ENCODE measurements around the gene RBM33. TPM values are rescaled to one million over a fixed set of nuclear protein-coding genes. Genes with fewer than 3 reads are reported as not detected.

The RBM33 gene
- total RNA-seq, 1 experiment from 2014 or later: 81.8 TPM

DNA sequence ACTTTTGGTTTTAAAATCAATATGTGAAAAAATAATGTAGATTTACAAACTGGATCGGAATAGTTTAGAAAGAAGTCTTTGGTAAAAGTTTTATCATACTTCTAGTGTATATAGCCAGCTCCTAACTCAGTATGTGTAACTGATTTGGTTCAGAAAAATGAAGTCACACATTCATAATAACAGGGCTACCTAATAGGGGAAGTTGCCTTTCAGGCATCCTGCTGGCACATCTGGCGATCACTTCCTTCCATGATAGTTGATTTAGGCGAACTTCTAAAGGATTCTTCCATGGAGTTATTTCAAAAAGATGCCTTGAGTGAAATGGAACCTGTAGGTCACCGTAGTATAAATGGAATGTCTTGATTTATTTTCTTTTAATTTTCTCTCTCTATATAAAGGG, 98.7 kb downstream of the RBM33 start:
- CTCF ChIA-PET: no interaction called here
- DNase-seq (ENCODE audit: low spot score) (no peak), ATAC-seq (no peak)
- POLR2A ChIA-PET: no interaction called here
- Mint-ChIP-seq H3K9me3 (no peaks in the 10 kb centered on the region), H3K27ac (no peak overlapping the region), H3K4me3 (no peak overlapping the region), H3K4me1 (peaks cover 30% of the 10 kb centered on the region), H3K27me3 (ENCODE audit: low read depth) (no peaks in the 10 kb centered on the region), H3K36me3 (peaks cover 61% of the 10 kb centered on the region)
- TF ChIP-seq RORB (CRISPR knock-in tag; IDR thresholded peaks at IDR 0.05) (no peak), NFATC4 (CRISPR knock-in tag; IDR thresholded peaks at IDR 0.05) (no peak), ZNF416 (CRISPR knock-in tag; IDR thresholded peaks at IDR 0.05) (no peak), TP53 (CRISPR knock-in tag; IDR thresholded peaks at IDR 0.05) (no peak), NFYB (CRISPR knock-in tag; conservative IDR thresholded peaks at IDR 0.05; ENCODE audit: low read depth) (no peak), TCF7 (CRISPR knock-in tag; IDR thresholded peaks at IDR 0.05; ENCODE audit: low read depth) (no peak), FOXK1 (CRISPR knock-in tag; IDR thresholded peaks at IDR 0.05) (no peak), ETV6 (CRISPR knock-in tag; IDR thresholded peaks at IDR 0.05) (no peak), JUN (CRISPR knock-in tag; IDR thresholded peaks at IDR 0.05) (no peak)
- TF ChIP-seq, protein P1, sequence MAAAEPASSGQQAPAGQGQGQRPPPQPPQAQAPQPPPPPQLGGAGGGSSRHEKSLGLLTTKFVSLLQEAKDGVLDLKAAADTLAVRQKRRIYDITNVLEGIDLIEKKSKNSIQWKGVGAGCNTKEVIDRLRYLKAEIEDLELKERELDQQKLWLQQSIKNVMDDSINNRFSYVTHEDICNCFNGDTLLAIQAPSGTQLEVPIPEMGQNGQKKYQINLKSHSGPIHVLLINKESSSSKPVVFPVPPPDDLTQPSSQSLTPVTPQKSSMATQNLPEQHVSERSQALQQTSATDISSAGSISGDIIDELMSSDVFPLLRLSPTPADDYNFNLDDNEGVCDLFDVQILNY (CRISPR knock-in tag; IDR thresholded peaks at IDR 0.05): no peak
- TF ChIP-seq, protein P2, sequence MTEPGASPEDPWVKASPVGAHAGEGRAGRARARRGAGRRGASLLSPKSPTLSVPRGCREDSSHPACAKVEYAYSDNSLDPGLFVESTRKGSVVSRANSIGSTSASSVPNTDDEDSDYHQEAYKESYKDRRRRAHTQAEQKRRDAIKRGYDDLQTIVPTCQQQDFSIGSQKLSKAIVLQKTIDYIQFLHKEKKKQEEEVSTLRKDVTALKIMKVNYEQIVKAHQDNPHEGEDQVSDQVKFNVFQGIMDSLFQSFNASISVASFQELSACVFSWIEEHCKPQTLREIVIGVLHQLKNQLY (CRISPR knock-in tag; IDR thresholded peaks at IDR 0.05): no peak

DNA sequence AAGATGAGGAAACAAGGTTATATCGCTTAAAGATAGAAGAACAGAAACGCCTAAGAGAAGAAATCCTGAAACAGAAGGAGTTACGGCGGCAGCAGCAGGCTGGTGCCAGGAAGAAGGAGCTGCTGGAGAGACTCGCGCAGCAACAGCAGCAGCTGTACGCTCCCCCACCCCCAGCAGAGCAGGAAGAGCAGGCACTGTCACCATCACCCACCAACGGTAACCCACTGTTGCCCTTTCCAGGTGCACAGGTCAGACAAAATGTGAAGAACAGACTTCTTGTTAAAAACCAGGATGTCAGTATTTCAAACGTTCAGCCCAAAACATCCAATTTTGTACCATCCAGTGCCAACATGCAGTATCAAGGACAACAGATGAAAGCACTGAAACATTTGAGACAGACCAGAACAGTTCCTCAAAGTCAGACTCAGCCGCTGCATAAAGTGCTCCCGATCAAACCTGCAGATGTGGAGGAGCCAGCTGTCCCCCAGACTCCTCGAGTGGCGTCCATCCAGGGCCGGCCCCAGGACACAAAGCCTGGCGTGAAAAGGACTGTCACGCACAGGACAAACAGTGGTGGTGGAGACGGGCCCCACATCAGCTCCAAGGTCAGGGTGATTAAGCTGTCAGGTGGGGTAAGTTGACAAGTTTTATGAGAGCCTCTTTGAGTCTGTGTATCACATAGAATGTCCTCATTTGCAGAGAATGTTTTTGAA, 100.7 kb downstream of the RBM33 start:
- ChIA-PET CTCF (no interaction called here), POLR2A (no interaction called here)
- H3K9me3 Mint-ChIP-seq: no peaks in the 10 kb centered on the region
- peaks cover 37% of the 10 kb centered on the region for H3K4me1 Mint-ChIP-seq
- H3K36me3 Mint-ChIP-seq: peaks cover 49% of the 10 kb centered on the region
- H3K4me3 Mint-ChIP-seq: no peak overlapping the region
- TF ChIP-seq ZNF121 (CRISPR knock-in tag; IDR thresholded peaks at IDR 0.05) (no peak), FOXK1 (CRISPR knock-in tag; IDR thresholded peaks at IDR 0.05) (no peak), NR1H2 (CRISPR knock-in tag; IDR thresholded peaks at IDR 0.05) (no peak), ZNF138 (CRISPR knock-in tag; conservative IDR thresholded peaks at IDR 0.05) (no peak), CREM (CRISPR knock-in tag; IDR thresholded peaks at IDR 0.05) (no peak), PRRX2 (CRISPR knock-in tag; IDR thresholded peaks at IDR 0.05) (no peak), ZNF263 (CRISPR knock-in tag; IDR thresholded peaks at IDR 0.05; ENCODE audit: low read depth) (no peak)
- TF ChIP-seq, protein P3, sequence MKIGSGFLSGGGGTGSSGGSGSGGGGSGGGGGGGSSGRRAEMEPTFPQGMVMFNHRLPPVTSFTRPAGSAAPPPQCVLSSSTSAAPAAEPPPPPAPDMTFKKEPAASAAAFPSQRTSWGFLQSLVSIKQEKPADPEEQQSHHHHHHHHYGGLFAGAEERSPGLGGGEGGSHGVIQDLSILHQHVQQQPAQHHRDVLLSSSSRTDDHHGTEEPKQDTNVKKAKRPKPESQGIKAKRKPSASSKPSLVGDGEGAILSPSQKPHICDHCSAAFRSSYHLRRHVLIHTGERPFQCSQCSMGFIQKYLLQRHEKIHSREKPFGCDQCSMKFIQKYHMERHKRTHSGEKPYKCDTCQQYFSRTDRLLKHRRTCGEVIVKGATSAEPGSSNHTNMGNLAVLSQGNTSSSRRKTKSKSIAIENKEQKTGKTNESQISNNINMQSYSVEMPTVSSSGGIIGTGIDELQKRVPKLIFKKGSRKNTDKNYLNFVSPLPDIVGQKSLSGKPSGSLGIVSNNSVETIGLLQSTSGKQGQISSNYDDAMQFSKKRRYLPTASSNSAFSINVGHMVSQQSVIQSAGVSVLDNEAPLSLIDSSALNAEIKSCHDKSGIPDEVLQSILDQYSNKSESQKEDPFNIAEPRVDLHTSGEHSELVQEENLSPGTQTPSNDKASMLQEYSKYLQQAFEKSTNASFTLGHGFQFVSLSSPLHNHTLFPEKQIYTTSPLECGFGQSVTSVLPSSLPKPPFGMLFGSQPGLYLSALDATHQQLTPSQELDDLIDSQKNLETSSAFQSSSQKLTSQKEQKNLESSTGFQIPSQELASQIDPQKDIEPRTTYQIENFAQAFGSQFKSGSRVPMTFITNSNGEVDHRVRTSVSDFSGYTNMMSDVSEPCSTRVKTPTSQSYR (CRISPR knock-in tag; IDR thresholded peaks at IDR 0.05): no peak
- TF ChIP-seq, protein P4, sequence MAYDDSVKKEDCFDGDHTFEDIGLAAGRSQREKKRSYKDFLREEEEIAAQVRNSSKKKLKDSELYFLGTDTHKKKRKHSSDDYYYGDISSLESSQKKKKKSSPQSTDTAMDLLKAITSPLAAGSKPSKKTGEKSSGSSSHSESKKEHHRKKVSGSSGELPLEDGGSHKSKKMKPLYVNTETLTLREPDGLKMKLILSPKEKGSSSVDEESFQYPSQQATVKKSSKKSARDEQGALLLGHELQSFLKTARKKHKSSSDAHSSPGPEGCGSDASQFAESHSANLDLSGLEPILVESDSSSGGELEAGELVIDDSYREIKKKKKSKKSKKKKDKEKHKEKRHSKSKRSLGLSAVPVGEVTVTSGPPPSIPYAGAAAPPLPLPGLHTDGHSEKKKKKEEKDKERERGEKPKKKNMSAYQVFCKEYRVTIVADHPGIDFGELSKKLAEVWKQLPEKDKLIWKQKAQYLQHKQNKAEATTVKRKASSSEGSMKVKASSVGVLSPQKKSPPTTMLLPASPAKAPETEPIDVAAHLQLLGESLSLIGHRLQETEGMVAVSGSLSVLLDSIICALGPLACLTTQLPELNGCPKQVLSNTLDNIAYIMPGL (CRISPR knock-in tag; IDR thresholded peaks at IDR 0.05): no peak
- TF ChIP-seq, protein P5, sequence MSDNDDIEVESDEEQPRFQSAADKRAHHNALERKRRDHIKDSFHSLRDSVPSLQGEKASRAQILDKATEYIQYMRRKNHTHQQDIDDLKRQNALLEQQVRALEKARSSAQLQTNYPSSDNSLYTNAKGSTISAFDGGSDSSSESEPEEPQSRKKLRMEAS (CRISPR knock-in tag; IDR thresholded peaks at IDR 0.05): no peak
- TF ChIP-seq, protein P6, sequence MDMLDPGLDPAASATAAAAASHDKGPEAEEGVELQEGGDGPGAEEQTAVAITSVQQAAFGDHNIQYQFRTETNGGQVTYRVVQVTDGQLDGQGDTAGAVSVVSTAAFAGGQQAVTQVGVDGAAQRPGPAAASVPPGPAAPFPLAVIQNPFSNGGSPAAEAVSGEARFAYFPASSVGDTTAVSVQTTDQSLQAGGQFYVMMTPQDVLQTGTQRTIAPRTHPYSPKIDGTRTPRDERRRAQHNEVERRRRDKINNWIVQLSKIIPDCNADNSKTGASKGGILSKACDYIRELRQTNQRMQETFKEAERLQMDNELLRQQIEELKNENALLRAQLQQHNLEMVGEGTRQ (CRISPR knock-in tag; IDR thresholded peaks at IDR 0.05): no peak
- TF ChIP-seq, protein P7, sequence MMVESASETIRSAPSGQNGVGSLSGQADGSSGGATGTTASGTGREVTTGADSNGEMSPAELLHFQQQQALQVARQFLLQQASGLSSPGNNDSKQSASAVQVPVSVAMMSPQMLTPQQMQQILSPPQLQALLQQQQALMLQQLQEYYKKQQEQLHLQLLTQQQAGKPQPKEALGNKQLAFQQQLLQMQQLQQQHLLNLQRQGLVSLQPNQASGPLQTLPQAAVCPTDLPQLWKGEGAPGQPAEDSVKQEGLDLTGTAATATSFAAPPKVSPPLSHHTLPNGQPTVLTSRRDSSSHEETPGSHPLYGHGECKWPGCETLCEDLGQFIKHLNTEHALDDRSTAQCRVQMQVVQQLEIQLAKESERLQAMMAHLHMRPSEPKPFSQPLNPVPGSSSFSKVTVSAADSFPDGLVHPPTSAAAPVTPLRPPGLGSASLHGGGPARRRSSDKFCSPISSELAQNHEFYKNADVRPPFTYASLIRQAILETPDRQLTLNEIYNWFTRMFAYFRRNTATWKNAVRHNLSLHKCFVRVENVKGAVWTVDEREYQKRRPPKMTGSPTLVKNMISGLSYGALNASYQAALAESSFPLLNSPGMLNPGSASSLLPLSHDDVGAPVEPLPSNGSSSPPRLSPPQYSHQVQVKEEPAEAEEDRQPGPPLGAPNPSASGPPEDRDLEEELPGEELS (CRISPR knock-in tag; IDR thresholded peaks at IDR 0.05): no peak
- TF ChIP-seq, protein P8, sequence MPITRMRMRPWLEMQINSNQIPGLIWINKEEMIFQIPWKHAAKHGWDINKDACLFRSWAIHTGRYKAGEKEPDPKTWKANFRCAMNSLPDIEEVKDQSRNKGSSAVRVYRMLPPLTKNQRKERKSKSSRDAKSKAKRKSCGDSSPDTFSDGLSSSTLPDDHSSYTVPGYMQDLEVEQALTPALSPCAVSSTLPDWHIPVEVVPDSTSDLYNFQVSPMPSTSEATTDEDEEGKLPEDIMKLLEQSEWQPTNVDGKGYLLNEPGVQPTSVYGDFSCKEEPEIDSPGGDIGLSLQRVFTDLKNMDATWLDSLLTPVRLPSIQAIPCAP (CRISPR knock-in tag; IDR thresholded peaks at IDR 0.05): no peak
- TF ChIP-seq, protein P9, sequence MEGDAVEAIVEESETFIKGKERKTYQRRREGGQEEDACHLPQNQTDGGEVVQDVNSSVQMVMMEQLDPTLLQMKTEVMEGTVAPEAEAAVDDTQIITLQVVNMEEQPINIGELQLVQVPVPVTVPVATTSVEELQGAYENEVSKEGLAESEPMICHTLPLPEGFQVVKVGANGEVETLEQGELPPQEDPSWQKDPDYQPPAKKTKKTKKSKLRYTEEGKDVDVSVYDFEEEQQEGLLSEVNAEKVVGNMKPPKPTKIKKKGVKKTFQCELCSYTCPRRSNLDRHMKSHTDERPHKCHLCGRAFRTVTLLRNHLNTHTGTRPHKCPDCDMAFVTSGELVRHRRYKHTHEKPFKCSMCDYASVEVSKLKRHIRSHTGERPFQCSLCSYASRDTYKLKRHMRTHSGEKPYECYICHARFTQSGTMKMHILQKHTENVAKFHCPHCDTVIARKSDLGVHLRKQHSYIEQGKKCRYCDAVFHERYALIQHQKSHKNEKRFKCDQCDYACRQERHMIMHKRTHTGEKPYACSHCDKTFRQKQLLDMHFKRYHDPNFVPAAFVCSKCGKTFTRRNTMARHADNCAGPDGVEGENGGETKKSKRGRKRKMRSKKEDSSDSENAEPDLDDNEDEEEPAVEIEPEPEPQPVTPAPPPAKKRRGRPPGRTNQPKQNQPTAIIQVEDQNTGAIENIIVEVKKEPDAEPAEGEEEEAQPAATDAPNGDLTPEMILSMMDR (IDR thresholded peaks at IDR 0.05): no peak
- no peak for DNase-seq (ENCODE audit: low spot score)
- no peak overlapping the region for H3K27ac Mint-ChIP-seq
- H3K27me3 Mint-ChIP-seq (ENCODE audit: low read depth): no peaks in the 10 kb centered on the region
- ATAC-seq: no peak

Data from WTC11 (cell line).